NB4 (cell line): Measurements from ENCODE around the gene ZNF30.

ENCODE experiments used
- DNase-seq: peaks from one replicate; pipeline ENCODE4 v3.0.0; 2010; ENCODE audit warnings: low read depth
- H3K4me3 ChIP-seq: one replicate; pipeline ENCODE4 v1.5.1; 2011; ENCODE audit warnings: mild to moderate bottlenecking, low read depth, low read length, moderate library complexity
- MYC ChIP-seq: IDR thresholded peaks from 2 replicates; pipeline ENCODE4 v1.6.1; 2011; ENCODE audit warnings: low read depth, low read length
- POLR2A ChIP-seq: IDR thresholded peaks from 2 replicates; pipeline ENCODE4 v1.6.1; 2011; ENCODE audit warnings: mild to moderate bottlenecking; ENCODE audit not compliant: insufficient read length; ENCODE audit errors: extremely low read depth
- TF ChIP-seq, protein P1 (sequence below): IDR thresholded peaks from 2 replicates; pipeline ENCODE4 v1.6.1; 2011; ENCODE audit warnings: low read depth, low read length
- TF ChIP-seq, protein P2 (sequence below): IDR thresholded peaks from one replicate; pipeline ENCODE4 v1.5.1; 2012; ENCODE audit warnings: low read depth, low read length

Gene ZNF30

DNA sequence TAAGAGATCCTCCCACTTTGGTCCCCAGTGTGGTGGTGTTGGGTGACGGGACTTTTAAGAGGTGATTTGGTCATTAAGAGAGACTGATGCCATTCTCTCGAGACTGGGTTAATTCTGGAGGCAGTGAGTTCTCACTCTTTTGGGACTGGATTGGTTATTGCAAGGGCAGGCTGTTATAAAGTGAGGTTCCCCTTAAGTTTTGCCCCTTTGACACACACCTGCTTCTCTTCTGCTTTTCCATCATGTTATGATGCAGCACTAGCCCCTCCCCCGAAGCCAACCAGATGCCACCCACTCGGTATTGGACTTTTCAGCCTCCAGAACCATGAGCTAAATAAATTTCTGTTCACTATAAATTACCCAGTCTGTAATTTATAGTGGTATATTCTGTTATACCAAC, 57.1 kb downstream of the ZNF30 start:
- DNase-seq, result no peak
- TF ChIP-seq, protein P1, sequence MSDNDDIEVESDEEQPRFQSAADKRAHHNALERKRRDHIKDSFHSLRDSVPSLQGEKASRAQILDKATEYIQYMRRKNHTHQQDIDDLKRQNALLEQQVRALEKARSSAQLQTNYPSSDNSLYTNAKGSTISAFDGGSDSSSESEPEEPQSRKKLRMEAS, result no peak
- TF ChIP-seq MYC (no peak), POLR2A (no peak)
- TF ChIP-seq, protein P2, sequence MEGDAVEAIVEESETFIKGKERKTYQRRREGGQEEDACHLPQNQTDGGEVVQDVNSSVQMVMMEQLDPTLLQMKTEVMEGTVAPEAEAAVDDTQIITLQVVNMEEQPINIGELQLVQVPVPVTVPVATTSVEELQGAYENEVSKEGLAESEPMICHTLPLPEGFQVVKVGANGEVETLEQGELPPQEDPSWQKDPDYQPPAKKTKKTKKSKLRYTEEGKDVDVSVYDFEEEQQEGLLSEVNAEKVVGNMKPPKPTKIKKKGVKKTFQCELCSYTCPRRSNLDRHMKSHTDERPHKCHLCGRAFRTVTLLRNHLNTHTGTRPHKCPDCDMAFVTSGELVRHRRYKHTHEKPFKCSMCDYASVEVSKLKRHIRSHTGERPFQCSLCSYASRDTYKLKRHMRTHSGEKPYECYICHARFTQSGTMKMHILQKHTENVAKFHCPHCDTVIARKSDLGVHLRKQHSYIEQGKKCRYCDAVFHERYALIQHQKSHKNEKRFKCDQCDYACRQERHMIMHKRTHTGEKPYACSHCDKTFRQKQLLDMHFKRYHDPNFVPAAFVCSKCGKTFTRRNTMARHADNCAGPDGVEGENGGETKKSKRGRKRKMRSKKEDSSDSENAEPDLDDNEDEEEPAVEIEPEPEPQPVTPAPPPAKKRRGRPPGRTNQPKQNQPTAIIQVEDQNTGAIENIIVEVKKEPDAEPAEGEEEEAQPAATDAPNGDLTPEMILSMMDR, result no peak
- H3K4me3 ChIP-seq, result no peak overlapping the region

- no peak overlapping the region for H3K4me3 ChIP-seq
- TF ChIP-seq, protein P2, result no peak
- TF ChIP-seq MYC (no peak), POLR2A (no peak)
- TF ChIP-seq, protein P1, result no peak
- DNase-seq, result no peak
Measured at GRCh38 chr19:34984287-34984686, 57.6 kb downstream of the ZNF30 start.

GRCh38 chr19:34985249-34986022, 58.7 kb downstream of the ZNF30 start:
- no peak overlapping the region for H3K4me3 ChIP-seq
- TF ChIP-seq MYC (no peak), POLR2A (no peak)
- TF ChIP-seq, protein P1, result no peak
- TF ChIP-seq, protein P2, result no peak
- no peak for DNase-seq

- TF ChIP-seq, protein P1, result no peak
- TF ChIP-seq POLR2A, result no peak
- H3K4me3 ChIP-seq, result no peak overlapping the region
- DNase-seq, result no peak
Measured at GRCh38 chr19:34988119-34988518, 61.4 kb downstream of the ZNF30 start.

DNA sequence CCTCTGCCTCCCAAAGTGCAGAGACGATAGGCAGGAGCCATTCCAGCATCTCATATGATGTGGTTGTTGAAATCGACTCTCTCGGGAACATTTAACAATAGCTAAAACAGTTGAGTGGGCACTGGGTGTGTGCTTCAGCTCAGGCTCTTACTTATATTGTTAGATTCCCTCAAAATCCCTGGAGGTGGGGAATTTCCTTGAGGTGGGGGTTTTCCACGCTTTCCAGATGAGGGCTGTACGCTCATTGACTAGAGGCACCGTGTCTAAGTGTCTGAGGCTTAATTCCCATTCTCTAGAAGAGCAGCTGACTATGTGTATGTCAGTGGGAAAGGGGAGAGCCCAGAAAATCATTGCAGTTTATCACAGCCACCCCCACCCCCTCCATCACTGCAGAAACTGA, 62.6 kb downstream of the ZNF30 start:
- no peak overlapping the region for H3K4me3 ChIP-seq
- TF ChIP-seq, protein P2, result no peak
- TF ChIP-seq, protein P1, result no peak
- TF ChIP-seq POLR2A (no peak), MYC (no peak)
- DNase-seq, result no peak

- no peak overlapping the region for H3K4me3 ChIP-seq
- TF ChIP-seq POLR2A (no peak), MYC (no peak)
- TF ChIP-seq, protein P1, result no peak
- TF ChIP-seq, protein P2, result no peak
- DNase-seq, result no peak
Measured at GRCh38 chr19:34990578-34991192, 64.0 kb downstream of the ZNF30 start.
